HL-60/S4 treated with phorbol 12-myristate 13-acetate at 8.2 ng/mL for 4 days and 3 days (cell line): ENCODE results near the gene COLEC12.

Experiments
- in situ Hi-C: fragments of 300-500 bp; cut with MboI; formaldehyde crosslinking; loops from 2 replicates; pipeline ENCODE4 v1.15.0; 2022; ENCODE audit warnings: low sequenced_read_pairs

The COLEC12 gene

DNA sequence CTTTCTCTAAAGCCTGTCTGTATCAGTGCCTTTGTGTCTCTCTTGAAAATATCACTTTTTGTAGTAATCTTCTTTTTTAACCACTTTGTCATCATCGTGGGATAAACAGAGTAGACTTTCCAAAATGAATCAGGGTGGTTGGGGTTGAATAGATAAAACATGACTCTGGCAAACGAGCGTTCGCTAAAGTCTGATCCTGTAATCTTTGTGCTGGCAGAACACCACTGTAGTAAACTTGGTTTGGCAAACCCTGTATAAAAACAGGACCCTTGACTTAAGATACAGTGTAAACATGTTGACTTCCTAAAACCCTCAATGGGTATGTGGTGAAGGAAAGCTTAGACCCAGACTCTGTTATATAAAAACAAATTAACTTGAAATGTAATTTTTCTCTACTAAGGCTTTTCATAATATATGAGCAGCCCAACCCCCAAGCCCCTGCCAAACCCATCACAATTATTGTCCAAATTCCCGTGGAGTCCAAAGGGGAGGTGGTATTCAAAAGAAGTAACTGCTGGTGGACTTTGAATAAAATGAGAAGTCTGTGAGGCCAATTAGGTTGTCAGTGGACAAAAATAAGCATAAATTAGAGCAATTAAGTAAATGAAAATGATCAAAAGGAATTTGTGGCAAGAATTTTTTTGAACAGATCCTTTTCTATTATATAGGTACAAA, 52.2 kb downstream of the COLEC12 start:
- in situ Hi-C loops, result no loop called here

DNA sequence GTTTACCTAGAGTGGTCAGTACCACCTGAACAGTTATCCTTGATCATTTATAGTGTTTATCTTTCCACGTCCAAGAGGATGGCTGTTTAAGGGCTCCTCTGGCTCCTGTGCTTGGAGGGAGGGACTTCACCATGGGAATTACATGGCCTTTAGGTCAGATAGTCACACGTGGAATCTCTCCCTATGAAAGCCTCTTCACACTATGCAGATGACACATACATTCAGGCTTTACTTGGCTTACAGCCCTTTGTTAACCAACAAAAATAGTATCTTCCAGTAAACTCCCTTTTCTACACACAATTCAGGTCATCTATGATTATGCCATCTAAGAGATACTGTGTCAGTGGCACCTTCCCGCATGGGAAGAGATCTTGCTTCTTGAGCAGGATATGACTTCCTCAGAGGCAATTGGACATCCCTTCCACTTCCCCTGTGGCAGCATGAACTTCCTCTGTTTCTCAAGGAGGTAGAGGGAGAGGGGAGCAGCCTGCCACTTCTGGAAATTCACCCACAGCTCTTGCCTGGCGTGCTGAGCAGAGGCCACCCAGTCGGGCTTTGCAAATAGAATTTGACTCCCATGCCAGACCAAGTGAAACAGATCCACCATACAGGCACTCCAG, 53.5 kb downstream of the COLEC12 start:
- in situ Hi-C loops, result no loop called here

DNA sequence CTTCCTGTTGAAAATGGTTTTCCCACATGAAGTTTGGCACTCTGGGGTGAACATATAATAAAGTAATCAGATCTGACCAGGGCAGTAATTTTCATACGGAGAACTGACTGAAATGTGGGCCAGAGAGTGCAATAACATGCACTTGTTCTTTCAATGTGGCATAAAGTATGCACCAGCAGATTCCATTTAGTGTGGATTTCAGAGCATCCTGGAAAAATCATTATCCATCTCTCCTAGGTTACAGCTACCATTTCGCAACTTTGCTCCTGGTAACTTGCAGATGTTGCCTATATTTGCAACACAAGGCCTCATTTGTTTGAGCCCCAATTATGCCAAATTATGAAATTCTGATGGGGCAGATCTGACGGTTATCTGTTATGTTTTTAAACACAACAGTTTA, 55.4 kb downstream of the COLEC12 start:
- in situ Hi-C loops, result no loop called here

DNA sequence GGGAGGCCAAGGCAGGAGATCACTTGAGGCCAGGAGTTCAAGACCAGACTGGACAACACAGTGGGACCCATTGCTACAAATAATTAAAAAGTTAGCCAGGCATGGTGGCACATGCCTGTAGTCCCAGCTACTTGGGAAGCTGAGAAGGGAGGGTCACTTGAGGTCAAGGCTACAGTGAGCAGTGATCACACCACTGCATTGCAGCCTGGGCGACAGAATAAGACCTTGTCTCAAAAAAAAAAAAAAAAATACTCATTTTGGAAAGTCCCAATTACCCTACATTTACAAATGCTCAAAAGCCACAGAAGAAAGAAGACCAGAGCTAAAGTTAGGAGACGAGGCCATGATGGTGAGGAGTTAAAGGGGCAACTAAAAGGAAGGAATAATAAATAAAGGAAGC, 61.9 kb downstream of the COLEC12 start:
- in situ Hi-C loops, result no loop called here

DNA sequence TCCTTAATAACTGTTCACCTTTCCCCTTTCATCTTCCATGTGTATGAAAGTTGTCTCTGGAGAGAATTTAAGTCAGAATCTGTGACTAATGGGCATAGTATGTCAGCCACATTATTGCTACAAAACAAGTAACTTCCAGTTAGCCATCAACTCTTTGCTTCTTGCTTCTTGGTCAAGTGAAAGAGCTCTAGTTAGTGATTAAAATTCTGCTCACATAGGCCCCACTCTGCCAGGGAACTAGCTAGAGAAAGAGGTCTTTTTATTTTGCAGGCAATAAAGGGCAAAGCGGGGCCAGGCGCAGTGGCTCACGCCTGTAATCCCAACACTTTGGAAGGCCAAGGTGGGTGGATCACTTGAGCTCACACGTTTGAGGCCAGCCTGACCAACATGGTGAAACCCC, 64.6 kb downstream of the COLEC12 start:
- in situ Hi-C loops, result no loop called here

DNA sequence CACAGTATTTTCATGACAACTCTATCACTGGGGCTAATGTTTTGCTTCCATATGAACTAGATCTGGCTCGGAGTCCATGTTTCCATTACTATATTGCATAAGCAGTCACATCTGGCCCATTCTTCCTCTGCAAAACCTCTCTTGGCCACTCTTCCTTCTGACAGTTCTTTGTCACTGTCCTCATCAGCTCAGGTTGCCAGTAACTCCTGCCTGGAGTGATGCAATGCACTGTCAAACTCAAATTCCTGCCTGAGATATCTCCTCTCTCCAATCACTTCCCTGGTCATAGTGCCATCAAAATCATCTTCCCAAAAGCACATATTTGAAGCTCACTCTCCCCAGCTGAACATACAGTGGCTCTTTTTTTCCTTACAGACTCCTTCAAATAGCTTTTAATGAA, 66.1 kb downstream of the COLEC12 start:
- in situ Hi-C loops, result no loop called here

DNA sequence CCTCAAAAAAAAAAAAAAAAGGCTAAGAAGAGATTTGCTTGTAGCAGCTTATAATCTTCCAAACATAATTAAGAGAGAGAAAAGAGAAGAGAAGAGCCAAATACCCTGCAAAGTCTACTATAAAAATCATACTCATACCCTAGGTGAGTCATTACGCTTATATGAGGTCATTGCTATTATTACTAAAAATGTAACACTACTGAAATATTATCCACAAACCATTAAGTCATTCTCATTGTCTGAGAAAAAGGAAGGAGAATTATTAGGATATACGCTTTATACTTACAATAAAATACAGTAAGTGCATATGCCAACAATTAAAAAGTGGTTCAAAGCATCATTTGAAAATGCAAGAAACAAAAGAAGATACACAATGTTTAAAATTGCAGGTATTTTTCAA, 66.5 kb downstream of the COLEC12 start:
- in situ Hi-C loops, result no loop called here

DNA sequence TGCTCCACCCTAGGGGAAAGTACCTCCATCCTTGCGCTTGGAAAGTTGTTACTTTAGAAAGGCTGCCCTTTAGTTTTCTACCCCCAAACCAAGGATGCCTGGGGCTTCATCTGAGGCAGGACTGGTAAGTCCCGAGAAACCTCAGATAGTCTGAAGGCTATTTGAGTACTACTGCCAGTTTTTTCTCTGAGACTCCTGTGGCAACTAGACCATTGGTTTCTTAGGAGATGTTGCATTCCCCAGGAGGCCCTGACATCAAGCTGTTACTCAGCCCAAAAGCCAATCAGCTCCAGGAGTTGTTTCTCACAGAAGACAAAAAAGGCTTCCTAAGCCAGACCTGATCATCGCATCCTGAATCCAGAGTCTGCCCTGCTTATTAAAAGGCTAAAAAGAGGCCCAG, 67.2 kb downstream of the COLEC12 start:
- in situ Hi-C loops, result no loop called here

DNA sequence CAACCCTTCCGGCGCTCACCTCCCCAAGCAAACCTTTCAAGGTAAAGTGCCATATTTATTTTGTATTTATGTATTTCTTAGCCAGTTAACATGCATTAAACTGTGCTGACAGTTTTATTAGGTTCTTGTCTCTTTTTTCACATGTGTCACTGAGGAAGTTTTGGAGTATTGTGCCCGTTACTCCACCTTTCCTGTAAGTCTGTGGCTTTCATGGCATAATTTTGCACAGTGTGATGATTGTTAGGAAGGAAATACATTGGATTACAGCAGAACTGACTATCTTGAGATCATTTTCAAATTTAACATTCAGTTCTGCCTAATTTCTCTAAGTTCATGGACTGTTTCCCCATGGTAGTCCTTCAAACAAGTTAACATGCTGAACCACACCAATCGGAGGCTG, 67.7 kb downstream of the COLEC12 start:
- in situ Hi-C loops, result no loop called here

DNA sequence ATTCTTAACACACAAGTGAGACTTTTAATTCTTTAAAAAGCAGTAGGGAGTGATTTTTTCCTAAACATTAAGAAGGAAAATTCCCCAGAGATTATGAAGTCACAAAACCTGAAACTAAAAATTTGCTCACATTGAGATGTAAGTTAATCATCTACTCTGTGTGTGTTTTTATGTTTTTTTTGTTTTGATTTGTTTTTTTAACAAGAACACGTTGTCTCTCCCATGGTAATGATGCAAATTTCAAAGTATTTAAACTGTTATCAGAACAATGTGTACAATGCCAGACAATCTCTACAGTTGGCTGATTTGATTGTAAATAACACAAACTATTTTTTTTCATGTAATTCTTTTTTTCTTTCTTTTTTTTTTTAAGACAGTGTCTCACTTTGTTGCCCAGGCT, 71.5 kb downstream of the COLEC12 start:
- in situ Hi-C loops, result no loop called here

DNA sequence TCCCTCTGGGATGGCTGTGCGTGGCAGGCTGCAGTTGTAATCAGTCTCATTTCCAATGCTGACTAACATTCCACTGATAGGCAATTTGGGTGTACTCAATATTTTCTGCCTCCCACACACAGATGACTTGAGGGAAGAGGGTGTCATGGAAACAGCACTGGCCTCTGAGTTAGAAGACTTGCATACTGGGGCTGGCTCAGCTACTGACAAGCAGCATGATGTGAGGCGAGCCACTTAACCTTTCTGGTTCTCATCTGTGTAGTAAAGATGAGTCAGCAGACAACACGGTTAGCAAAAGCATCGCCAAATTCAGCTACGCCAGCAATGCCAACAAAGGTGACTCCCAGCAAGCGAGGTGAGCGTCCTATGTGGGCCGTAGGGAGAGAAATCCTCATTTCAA, 73.5 kb downstream of the COLEC12 start:
- in situ Hi-C loops, result no loop called here

DNA sequence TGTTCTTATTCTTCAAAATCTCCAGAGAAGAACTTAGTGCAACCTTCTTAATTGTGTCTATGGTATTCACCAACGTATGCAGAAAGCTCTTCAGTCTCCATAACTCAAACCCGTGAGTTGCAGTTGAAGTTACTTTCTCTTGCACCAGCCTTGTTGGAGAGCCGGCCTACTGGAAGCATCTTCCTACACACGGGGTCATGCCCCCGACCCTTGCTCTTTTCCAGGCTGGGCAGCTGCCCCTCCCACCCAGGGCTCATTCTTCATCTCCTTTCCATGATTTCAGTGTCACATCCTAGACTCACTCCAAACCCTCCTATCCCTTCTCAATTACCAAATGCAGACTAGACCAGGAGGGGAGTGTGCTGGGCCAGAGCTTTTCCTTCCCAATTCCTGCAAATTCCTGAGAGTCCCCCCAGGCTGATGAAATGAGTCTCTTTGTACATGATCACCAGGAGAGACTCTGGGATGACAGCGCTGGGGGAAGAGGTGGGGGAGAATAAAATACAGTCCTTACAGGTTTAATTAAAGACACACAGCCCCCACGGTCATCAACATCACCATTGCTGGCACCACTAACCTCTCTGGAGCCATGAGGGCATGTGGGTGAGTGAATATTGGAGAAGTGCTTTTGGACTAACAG, 75.3 kb downstream of the COLEC12 start:
- in situ Hi-C loops, result no loop called here

DNA sequence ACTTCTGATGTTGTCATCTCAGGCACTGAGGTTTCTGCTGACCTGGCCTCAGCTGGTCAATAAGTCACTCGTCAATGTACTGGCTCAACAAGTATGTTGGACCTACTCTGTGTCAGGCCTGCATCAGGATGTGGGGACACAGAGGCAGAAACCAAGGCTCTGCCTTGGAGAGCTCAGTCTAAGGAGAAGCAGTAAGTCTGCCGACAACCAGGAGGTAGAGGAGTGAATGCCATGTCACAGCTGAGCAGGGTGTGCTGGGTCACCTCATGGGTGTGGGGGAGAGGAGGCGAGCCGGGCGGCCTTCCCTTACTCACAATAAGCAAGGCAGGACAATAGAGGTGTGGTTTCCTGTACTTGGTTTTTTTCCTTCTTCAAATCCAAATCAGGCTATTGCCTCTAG, 75.8 kb downstream of the COLEC12 start:
- in situ Hi-C loops, result no loop called here

DNA sequence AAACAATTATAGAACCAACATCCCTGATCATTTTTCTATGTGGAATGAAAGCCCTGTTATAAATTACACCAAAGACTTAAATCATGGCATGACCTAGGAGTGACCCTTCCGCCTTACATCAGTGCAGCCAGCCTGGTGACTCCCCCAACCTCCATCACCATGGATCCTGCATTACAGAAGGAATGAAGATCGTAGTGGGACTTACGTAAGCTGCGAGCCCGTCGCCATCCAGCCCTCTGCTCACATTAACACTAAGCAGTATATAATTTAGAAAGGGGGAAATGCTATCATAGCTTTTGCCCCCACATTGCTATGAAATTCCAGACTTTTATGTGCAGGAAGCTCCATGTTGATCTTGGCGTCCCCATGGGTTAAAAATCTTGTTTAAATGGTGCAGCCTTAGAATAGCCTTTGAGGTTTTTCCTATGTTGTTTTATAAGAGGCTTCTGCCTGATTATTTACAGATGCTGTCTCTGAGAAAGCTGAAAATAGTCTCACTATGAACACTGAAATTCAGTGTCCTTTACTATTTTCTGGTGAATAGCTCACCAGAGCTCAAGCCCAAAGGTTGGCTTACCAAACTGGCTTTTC, 76.3 kb downstream of the COLEC12 start:
- in situ Hi-C loops, result no loop called here

DNA sequence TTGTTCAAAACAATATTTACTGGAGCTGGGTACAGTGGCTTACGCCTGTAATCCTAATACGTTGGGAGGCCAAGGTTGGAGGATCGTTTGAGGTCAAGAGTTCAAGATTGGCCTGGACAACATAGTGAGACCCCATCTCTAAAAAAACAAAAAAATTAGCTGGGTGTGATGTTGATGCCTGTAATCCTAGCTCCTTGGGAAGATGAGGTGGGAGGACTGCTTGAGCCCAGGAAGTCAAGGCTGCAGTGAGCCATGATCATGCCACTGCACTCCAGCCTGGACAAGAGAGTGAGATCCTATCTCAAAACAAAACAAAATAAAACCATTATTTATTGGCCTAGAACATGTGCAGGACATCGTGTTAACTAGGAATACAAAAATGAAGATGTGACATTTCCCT, 77.5 kb downstream of the COLEC12 start:
- in situ Hi-C loops, result no loop called here

DNA sequence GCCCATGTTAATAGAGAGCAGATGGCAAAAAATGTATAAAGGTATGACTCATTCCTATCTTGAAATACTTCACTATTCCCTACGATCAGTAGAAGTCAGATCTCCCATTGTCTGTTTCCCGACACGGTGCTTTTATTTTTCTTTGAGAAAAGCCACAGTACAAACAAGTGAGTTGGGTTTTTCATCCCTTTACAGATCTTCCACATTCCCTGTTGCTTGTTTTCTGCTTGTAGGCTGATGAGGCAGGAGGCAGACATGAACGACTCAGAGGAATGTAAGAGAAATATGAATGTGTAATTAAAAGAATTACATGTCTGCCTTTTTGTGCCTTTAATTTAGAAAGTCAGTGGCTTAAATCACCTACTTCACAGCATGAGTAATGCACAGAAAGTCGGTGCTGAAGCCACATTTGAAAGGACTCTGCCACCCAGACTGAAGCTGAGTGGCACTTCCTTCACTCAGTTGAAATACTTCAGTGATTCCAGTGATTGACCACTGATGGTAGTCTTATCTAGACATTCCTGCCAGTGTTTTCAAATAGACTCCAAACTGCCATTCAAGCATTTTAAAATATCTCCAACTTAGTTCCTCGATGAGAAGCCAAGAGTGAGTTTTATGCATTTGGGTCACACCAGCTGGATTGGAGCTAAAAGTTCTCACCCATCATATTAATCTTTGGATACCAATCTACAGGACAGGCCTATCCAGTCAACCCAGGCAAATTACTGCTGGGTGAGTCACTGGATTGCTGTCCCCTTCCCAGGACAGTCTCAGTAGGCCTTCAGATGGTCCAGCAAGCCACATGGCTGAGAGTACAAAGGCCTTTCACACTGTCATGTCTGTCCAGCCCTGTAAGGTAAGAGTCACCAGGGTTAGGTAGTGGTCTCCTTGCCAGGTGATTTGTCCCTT, 79.0 kb downstream of the COLEC12 start:
- in situ Hi-C loops, result no loop called here

DNA sequence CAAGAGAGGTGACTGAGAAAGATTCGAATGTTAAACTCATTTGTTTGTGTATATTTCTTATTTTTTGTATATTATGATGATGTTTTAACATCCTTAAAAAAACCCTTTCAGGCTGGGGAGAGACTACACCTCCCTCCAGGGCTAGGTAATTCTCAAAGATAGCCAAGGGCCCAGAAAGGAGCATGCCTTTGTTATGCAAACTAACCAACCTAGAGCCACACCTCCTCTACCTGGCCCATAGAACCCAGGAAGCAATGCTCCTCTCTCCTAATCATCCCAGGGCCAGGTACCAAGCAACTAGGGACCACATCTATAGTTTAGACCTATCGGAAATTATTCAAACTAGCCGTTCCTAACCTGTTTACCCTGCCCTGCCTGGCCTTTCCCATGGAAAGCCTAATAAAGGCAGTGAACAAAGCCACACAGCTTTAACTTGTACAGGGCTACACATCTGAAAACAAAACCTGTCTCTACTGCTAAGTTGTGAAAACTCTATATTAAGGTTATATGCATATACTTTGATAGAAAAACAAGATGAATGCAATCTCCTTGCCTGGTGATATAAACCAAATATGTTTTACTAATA, 79.7 kb downstream of the COLEC12 start:
- in situ Hi-C loops, result no loop called here

DNA sequence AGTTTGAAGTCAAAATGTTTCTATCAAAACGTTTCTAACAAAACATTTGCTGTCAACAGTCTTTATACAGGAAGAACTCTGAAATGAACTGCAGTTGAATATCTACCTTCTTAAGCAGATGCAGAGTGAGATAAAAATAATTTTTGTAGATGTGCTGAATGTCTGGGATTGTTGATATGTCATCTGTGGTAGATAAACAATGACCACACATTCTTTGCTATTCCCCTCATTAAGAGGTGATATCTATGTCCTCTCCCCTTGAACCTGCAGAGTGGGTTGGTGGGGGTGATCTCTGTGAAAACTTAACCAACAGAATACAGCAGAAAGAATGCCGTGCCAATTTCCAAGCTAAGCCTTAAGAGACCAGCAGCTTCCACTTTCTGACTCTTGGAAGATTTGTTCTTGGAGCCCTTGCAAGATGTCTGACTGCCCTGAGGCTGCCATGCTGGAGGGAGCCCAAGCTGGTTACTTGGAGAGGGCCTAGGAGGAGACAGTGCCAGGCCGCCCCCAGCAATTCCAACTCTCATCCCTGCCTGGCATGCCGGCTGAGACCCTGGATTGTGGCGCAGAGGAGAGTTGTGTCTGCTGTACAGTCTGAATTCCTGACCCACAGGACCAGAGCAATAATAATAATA, 80.8 kb downstream of the COLEC12 start:
- in situ Hi-C loops, result no loop called here

DNA sequence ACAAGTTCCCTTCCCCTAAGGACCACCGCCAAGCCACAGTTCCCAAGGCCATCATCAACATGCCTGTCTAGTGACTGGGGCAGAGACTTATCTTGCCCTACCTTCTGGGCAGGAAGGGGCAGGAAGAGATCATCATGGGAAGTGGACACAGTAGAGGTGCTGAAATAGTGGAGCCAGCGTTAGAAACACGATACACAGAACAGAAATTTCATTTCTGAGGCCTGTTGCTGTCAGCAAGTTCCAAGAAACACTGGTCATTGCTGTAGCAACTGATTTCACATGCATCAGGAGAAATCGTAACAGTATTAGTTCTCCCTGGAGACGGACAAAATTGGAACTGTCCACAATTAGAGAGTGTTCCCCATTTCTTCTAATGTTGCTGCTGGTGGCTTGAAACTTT, 83.0 kb downstream of the COLEC12 start:
- in situ Hi-C loops, result no loop called here

DNA sequence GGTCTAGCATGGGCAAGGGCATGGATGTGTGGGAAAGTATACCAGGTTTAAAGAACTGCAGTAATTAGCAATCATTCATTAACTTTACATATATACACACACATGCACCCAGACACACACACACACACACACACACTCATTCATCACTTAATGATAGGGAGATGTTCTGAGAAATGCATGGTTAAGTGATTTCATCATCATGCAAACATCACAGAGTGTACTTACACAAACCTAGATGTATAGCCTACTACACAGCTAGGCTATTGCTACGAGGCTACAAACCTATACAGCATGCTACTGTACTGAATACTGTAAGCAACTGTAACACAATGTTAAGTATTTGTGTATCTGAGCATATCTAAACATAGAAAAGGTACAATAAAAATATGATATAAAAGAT, 83.6 kb downstream of the COLEC12 start:
- in situ Hi-C loops, result no loop called here
